MM.1S (cell line): ENCODE results near the gene PDE4C.

ENCODE experiments used
- EZH2 ChIP-seq: fragments of 300-600 bp; sonication (generic); optimal IDR thresholded peaks from 2 replicates; pipeline ENCODE3; 2017; ENCODE audit warnings: low read depth, mild to moderate bottlenecking, antibody characterized with exemption, low read length, mixed read lengths
- EZH2phosphoT487 ChIP-seq: fragments of 300-600 bp; sonication (generic); IDR thresholded peaks from 2 replicates; pipeline ENCODE4 v1.6.1; 2018; ENCODE audit warnings: antibody characterized with exemption, low read length
- TF ChIP-seq, protein P1 (sequence below): fragments of 300-600 bp; sonication (generic); IDR thresholded peaks from 2 replicates; pipeline ENCODE4 v1.5.1; 2016; ENCODE audit warnings: antibody characterized with exemption, low read length, mixed read lengths

DNA sequence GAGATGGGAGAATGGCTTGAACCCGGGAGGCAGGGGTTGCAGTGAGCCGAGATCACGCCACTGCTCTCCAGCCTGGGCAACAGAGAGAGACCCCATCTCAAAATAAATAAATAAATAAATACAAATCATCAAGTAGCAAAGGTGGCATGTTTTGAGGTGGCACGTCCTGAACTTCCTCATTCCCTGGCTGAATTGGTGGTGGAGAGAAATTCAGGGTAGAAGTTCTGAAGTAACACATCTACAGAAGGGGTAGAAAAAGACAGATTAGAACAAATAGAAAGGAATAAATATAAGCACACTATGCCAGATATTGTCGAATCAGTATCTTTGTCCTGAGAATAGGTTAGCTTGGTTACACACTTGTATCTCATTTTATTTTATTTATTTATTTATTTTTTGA is 46.3 kb downstream of the PDE4C start:
- TF ChIP-seq, protein P1, sequence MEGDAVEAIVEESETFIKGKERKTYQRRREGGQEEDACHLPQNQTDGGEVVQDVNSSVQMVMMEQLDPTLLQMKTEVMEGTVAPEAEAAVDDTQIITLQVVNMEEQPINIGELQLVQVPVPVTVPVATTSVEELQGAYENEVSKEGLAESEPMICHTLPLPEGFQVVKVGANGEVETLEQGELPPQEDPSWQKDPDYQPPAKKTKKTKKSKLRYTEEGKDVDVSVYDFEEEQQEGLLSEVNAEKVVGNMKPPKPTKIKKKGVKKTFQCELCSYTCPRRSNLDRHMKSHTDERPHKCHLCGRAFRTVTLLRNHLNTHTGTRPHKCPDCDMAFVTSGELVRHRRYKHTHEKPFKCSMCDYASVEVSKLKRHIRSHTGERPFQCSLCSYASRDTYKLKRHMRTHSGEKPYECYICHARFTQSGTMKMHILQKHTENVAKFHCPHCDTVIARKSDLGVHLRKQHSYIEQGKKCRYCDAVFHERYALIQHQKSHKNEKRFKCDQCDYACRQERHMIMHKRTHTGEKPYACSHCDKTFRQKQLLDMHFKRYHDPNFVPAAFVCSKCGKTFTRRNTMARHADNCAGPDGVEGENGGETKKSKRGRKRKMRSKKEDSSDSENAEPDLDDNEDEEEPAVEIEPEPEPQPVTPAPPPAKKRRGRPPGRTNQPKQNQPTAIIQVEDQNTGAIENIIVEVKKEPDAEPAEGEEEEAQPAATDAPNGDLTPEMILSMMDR: no peak
- TF ChIP-seq EZH2phosphoT487 (no peak), EZH2 (no peak)
